Stimulated activated naive CD8-positive, alpha-beta T cell treated with anti-CD3 and anti-CD28 coated beads, Interleukin-15, Interleukin-2, amounts not matched to agents 100 ng/mL and 50 ng/mL, for 24 hours (primary cell): ENCODE results near the gene SH3PXD2A.

Source experiments
- H3K27ac Mint-ChIP-seq: one replicate; pipeline ENCODE4 v1.8.0; 2021; ENCODE audit warnings: mild to moderate bottlenecking, mixed read lengths
- H3K27me3 Mint-ChIP-seq: one replicate; pipeline ENCODE4 v1.8.0; 2021; ENCODE audit warnings: mixed read lengths
- H3K36me3 Mint-ChIP-seq: one replicate; pipeline ENCODE4 v1.8.0; 2021; ENCODE audit warnings: low read depth, mixed read lengths
- H3K4me1 Mint-ChIP-seq: one replicate; pipeline ENCODE4 v1.8.0; 2021; ENCODE audit warnings: low read depth, mixed read lengths
- H3K4me3 Mint-ChIP-seq: one replicate; pipeline ENCODE4 v1.8.0; 2021; ENCODE audit warnings: mild to moderate bottlenecking, mixed read lengths
- H3K9me3 Mint-ChIP-seq: one replicate; pipeline ENCODE4 v1.8.0; 2021; ENCODE audit warnings: mixed read lengths

Gene SH3PXD2A

GRCh38 chr10:103544657-103545310 lies 310.6 kb downstream of the SH3PXD2A start:
- H3K27ac Mint-ChIP-seq = no peak overlapping the region
- H3K4me1 Mint-ChIP-seq = peaks cover 14% of the 10 kb centered on the region
- H3K36me3 Mint-ChIP-seq = no peaks in the 10 kb centered on the region
- H3K9me3 Mint-ChIP-seq = no peaks in the 10 kb centered on the region
- no peak overlapping the region for H3K4me3 Mint-ChIP-seq
- peaks cover 13% of the 10 kb centered on the region for H3K27me3 Mint-ChIP-seq
